Measurements from ENCODE around the gene MYO10.
"Not testable (repeated sequence)": the region's sequence is repeated elsewhere in the genome, so short reads cannot be mapped to it uniquely, and the experiment has no call there.

- TF ChIP-seq CTCF (conservative IDR thresholded peaks at IDR 0.05); ZFX (IDR thresholded peaks at IDR 0.05): not testable (repeated sequence)
Measured at GRCh38 chr5:16718036-16718435, 218.1 kb downstream of the MYO10 start.

Data from C4-2B (cell line).